ENCODE measurements around the gene CTCFL.
"Not testable (repeated sequence)": the region's sequence is repeated elsewhere in the genome, so short reads cannot be mapped to it uniquely, and the experiment has no call there.

The CTCFL gene

DNA sequence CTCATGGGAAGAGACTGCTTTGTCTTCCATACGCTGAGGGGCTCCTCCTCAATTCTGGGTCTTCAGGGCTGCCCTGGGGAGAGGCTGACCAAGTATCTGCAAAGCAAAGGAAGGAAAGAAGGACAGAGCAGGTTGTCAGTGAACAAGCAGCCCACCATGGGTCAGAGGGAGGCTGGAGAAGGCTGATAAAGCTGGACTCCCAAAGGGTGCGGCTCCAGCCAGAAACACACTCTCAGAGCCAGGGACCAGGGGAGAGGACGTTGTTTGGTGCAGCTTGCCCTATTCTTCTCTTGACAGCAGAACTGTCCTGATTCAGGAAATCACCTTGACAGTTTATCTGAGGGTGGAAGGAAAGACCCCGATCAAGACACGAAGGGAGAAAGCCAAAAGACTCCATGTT, 10.4 kb upstream of the CTCFL start:
- no peak for DNase-seq

DNA sequence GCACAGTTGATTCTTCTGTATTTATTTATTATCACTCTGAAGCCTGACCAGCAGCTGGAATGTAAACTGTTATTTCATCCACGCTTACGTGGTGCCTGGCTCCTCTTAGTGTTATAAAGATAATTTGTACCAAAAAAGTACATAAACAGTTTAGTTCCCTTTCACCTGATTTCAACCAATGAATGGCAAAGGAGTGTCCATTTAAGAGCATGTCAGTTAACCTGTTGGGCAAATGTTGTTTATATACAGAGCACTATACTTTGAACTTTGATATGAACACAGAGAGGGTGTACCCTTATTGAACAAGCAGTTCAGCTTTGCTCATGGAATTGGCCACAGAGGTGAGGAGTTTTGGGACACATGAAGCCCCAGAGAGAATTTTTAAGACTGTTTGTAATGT, 7.2 kb upstream of the CTCFL start:
- DNase-seq, result no peak

DNA sequence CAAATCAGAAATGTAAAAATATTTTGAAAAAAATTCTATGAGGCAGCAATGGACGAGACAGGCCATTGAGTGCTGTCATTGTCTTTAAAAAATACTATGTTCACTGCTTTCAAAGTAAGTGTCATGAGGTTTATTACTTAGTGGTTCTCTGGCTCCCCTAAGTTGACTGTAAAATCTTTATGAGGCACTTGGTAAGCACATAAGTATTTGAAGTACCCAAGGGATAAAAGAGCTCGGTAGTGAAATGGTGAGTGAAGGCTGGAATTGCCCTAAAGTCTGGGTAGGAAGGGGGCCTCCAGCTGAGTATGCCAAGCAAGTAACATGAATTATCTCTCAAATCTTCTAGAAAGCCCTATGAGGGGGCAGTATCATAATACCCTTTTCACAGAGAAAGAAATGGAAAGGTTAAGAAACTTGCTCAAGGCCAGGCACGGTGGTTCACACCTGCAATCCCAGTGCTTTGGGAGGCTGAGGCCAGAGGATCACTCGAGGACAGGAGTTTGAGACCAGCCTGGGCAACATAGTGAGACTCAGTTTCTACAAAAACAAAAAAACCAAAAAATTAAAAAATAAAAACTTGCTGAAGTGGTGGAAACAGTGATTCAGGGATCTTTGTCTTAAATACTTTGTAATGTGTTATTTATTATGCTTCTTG, 5.5 kb upstream of the CTCFL start:
- no peak for DNase-seq

DNA sequence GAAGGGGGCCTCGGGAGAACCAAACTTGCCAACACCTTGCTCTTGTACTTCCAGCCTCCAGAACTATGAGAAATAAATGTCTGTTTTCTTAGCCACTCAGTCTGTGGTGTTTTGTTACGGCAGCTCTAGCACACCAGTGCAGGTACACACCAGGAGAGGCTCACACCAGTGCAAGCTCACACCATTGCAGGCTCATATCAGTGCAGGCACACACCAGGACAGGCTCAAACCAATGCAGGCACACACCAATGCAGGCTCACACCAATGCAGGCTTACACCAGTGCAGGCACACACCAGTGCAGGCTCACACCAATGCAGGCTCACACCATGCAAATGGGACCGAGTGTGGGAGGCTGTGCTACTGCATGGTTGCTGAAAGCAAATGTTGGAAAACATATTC, 4.9 kb upstream of the CTCFL start:
- no peak for DNase-seq

DNA sequence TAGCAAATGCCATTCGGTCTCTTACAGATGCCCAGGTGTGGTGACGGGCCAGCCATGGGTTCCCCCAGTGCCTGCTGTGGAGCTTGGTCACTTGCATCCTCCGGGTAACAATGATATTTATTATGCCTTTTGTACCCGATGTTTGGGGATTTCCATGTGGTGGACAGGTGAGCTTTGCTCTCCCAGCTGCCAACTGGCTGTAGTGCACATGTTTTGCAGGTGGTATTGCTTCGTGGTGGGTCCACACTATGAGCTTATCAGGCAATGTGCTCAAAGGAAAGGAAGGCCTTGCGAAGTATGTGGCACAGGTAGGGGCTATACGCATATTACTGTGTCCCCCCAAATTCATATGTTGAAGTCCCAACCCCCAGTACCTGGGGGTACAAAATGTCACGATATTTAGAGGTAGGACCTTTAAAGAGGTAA, 4.2 kb upstream of the CTCFL start:
- DNase-seq, result no peak

DNA sequence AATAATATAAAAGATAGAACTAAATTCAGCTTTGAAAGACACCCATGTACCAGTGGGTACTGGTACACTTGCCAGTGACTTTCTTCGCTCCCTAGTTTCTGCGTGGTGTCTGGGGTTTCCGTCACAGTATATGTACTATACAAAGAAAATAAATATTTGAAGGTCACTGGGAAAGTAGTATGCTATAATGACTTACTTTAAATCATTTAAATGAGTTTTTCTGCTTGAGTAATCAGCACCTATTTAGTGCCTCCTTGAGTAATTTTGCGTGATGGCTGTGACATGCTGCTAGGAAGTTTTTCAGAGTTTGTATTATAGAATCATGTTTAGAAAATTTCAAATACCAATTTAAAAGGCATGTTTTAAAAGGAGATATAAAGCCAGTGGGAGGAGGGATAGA, 3.2 kb upstream of the CTCFL start:
- DNase-seq, result no peak

DNA sequence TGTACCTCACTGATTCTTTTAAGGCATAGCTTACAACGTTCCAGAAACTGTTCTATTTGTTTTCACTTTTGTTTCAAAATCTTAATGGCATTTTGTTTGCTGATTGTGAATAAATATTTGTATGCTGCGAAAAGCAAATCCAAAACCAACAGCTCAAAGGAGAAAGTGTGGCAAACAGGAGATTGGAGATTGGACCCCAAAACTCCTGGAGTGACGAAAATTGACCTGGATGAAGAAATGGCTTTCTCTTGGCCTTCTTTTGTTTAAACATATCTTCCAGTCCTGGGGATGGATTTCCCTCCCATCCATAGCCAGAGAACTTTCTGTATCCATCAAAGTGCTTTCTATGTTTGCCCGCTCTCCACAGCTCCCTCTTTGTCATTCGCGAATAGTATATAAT, 2.8 kb upstream of the CTCFL start:
- no peak for DNase-seq

DNA sequence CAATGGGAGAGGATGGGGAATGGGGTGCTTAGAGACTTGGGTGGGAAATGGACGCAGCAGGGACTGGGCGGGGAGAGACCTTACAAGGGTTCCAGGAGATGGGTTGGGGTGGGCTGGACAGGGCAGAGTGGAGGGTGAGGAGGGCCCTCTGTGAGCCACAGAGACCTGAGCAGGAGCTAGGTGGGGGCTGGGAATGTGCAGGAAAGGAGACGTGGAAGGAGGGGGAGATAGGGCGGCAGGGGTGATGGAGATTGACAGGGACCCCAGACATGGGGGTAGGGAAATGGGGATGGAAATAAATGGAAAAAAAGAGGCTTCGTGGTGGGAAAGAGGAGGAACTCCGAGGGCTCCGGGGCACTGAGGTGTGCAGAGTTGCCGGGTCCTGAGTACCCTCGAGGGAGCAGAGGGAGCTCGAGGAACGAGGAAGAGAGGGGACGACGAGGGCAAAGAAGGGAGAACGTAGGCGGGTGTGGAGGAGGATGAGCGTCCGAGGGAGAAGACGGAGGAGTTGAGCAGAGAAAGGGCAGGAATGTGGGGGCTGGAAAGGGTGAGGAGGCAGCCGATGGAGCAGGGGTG, 2.0 kb upstream of the CTCFL start:
- DNase-seq, result no peak

DNA sequence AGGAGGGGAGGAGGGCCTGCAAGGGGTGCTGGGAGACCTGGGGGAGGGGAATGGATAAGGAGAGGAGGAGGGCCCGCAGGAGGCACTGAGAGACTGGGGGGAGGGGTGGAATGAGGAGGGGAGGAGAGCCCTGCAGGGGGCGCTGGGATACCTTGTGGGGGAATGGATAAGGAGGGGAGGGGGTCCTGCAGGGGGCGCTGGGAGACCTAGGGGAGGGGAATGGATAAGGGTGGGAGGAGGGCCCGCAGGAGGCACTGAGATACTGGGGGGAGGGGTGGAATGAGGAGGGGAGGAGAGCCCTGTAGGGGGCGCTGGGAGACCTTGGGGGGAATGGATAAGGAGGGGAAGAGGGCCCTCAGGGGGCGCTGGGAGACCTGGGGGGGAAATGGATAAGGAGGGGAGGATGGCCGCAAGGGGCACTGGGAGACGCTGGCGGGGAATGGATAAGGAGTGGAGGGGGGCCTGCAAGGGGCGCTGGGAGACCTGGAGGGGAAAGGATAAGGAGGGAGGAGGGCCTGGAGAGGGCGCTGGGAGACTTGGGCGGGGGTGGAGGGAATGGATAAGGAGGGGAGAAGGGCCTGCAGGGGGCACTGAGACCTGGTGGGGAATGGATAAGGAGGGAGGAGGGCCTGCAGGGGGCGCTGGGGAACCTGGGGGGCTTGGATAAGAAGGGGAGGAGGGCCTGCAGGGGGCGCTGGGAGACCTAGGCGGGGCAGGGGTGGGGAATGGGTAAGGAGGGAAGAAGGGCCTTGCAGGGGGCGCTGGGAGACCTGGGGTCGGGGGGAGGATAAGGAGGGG, 1.3 kb upstream of the CTCFL start:
- DNase-seq, result no peak

DNA sequence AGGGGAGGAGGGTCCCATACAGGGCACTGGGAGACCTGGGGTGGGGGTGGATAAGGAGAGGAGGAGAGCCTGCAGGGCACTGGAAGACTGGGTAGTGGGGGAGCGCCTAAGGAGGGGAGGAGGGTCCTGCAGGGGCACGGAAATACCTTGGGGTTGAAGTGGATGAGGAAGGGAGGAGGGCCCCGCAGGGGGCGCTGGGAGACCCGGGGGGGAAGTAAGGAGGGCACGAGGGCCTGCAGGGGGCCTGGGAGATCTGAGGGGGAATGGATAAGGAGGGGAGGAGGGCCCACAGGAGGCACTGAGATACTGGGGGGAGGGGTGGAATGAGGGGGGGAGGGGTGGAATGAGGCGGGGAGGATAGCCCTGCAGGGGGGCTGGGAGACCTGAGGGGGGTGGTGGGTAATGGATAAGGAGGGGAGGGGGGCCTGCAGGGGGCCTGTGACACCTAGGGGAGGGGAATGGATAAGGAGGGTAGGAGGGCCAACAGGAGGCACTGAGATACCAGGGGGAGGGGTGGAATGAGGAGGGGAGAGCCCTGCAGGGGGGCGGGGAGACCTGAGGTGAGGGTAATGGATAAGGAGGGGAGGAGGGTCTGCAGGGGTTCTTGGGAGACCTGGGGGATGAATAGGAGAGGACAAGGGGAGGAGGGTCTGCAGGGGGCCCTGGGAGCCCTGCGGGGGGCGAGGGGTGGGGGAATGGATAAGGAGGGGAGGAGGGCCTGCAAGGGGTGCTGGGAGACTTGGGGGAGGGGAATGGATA, 567 bp upstream of the CTCFL start:
- DNase-seq, result no peak

DNA sequence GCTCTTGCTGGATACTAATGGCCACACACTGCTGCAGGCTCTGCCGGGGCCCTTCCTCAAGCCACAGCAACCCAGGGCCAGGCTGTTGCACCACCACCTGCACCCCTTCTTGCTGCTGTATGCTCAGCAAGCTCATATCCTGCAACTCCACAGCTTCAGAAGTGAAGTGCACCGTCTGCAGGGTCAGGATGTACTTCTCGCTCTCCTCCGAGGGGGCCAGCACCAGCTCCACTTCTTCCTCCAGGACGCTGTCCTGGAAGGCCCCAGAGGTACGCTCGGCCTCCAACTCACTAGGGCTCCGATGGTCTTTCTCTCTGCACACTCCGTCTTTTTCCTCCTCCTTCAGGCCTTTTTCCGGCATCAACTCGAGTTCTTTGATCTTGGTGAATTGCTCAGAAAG, 1.2 kb downstream of the CTCFL start:
- no peak for DNase-seq

DNA sequence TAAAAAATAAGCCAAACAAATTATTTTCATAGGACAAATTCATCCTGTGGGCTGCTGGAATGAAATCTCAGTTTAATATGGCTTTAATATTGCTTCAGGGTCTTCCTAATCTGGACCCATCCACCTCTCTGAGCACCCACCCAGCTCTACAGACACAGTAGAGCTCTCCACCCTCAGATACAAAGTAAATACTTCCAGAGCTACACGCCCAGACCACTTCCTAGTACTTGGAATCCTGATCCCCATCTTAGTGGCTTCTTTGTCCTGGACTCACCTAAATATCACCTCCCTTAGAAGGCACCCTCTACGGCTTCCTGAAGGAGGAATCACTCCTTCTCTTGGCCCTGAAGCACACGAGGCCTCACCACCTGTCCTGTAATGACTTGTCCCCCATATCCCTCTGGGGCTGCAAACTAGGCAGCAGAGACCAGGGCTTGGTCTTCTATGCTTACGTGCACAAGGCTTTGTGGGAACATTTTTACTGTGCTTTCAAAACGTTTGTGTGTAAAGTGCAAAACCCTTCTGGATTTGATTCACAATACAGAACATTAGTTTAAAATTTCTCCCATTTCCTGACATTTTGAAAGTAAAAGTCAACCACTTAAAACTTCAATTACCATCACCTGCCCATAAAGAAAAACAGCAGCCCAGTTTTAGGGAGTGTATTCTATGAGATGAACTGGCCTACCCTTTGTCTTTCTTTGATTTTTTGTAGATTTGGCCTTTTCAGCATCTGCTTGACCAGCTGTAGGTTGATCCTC, 2.4 kb downstream of the CTCFL start:
- no peak for DNase-seq

DNA sequence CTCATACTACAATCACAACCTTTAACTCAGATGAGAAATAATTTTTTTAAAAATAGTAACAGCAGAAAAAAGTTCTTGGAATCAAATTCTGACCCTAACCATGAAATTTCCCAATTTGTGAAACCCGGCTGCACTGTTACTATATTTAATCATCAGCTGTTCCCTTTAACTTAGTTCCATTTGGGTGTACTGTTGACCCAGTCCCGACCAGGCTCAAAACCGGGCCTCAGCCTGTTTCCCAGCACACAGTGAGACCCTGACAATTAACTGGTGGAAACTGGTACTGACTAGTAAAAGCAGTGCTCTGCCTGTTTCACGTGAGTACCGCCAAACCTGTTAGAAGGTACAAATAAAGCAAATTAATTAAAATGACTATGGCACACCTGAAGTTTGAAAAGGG, 7.0 kb downstream of the CTCFL start:
- no peak for DNase-seq

DNA sequence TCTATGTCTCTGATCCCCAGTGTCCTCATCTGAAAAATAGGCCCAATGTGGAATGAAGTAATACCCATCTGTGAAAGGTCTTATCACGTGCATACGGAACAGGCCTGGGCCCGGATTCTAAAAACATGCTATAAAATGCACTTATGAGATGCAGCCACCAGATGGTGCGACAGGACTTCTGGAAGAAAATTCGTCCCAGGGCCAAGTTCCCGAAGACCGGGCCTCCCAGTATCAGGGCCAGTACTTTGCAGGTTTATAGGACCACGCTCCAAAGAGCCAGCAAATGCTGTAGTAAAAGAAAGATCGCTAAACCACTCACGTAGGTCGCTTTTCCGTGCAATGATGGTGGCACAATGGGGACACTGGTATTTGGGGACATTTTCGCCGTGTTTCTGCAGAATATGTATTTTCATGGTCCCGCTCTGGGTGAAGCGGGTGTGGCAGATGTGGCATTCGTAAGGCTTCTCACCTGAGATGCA, 10.6 kb downstream of the CTCFL start:
- no peak for DNase-seq

DNA sequence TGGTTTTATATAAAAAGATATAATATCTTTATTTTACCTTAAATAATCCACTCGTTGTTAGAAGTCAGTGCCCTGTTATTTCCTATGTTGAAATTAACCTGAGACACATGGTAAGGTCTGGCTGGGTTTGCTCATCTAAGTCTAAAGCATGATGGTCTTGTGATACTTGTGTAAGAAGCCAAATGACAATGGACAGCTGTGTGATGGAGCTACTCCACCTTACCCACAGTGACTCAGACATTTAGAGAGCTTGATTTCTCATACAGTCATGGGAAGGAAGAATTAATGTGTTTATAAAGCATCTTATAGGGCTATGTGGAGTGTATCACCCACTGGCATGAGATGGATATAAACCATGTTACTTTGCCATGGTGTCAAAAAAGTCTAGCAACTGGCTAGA, 11.7 kb downstream of the CTCFL start:
- DNase-seq, result no peak

DNA sequence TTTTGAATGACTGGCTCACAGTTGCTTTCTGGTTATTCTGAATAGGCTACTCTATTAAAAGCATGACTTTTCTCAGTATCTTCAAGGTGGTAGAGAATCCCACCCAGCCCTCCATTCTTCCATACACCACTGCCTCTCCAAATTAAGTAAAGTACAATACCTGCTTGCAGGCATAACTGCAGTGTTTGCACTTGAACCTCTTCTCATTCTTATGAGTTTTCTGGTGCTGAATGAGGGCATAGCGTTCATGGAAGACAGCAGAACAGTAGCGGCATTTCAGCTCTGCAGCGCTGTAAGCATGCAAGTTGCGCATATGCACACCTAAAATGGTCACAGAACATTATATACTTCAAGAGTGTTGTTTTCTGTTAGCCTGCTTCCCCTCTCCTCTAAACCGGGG, 12.5 kb downstream of the CTCFL start:
- no peak for DNase-seq

DNA sequence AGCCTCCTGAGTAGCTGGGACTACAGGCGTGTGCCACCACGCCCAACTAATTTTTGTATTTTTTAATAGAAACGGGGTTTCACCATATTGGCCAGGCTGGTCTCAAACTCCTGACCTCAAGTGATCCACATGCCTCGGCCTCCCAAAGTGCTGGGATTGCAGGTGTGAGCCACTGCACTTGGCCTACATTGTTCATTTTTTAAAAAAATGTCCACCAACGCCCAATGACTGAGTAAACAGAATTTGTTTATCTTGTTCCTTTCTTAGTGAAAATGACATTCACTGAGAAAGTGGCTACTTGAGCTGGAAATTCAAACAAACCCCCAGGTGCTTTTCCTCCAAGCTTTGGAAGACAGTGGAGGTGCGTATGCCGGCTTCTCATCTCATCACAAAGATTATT, 13.2 kb downstream of the CTCFL start:
- not testable (repeated sequence) for DNase-seq

DNA sequence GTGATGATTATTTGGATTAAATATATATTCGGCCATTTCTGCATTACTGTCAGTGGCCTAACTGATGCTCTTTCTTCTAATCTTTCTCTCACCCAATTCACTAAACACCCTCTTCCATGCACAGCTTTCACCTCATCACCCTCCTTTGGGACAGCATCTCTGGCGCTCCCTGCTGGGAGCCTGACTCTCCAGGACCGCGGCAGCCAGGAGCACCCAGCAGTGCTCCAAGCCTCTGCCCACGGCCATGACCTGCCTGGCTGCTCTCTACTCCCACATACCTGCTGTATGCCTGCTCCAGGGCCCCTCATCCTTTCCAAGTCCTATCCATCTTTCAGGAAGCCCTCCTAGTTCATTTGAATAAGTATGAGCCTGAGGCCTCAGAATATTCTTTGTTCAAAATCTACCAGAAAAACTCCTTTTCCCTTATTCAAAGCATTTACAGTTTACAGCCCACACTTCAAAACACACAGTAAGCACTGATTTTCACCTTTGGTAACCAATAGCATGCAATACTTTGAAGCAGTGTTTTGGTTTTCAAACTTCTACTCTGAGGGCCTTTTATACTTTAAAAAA, 15.2 kb downstream of the CTCFL start:
- no peak for DNase-seq

DNA sequence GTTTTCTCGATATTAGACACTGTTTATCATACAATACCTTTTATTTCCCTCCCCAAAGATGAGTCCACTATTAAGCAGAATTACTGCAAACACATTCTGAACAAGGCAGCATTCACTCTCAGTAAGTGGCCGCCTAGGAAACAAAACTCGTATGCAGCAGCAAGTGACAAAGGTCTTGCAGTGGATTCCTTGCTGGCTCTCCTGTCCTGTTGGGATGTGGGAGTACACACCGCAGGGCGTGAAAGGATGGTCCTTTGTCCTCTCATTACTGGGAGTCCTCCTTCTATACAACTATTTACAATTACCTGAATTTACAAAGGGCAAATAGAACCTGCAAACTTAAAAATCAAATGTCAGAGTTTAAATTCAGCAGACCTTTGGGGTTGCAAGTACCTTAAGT, 16.1 kb downstream of the CTCFL start:
- no peak for DNase-seq

DNA sequence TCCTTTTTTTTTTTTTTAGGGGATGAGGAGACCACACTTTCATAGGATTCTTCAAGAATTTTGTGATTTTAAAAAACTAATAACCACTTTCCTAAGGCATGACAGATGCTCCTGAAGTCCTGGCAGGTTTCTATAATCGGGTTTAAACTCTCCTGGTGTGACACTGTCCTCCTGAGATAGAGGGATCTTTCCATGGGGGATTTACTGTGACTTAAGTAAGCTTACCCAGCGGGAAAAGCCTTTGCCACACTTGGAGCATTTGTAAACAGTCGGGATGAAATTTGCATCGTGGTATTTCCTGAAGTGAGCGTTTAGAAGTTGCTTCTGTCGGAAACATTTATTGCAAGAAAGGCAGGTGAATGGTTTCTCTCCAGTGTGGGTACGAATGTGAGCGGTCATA, 16.6 kb downstream of the CTCFL start:
- no peak for DNase-seq

DNA sequence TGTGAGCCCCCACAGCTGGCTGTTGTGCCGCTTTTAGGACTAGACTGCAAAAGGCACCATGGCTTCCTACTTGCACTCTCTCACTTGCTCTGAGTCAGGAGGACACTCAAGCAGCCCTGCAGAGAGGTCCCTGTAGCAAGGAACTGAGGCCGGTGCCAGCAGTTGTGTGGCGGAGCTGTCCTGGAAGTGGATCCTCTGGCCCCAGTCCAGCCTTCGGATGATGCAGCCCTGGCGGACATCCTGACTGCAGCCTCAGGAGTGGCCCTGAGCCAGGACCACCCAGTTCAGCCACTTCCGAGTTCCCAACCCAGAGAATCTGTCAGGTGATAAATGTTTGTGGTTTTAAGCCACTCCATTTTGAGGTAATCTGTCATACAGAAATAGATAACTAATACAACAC, 17.5 kb downstream of the CTCFL start:
- DNase-seq, result no peak

DNA sequence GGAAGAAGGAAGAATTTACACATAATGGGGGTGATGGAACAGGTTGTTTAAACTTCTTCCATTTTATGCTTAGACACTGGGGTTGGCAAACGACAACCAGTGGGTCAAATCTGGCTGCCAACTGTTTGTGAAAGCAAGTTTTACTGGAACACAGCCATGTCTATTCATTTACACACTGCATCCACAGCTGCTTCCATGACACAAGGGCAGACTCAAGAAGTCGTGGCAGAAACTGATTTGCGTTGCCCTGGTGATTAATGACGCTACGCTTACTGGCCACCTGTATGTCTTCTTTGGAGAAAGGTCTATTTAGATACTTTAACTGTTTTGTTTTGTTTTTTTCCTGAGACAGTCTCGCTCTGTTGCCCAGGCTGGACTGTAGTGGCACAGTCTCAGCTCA, 19.0 kb downstream of the CTCFL start:
- DNase-seq, result no peak
